HepG2 (cell line): ENCODE results near the gene SLC25A18. TPM values are rescaled to one million over a fixed set of nuclear protein-coding genes. Genes with fewer than 3 reads are reported as not detected.

Experiments
- ATAC-seq: fragments of 200-7000 bp; cut with Tn5 transposase; 3 replicates; pipeline ENCODE4 v1.9.1; 2020; ENCODE audit warnings: mild to moderate bottlenecking, moderate library complexity
- BruUV-seq: library from RNA; stranded (reverse); fragments of 400-500 nt; replicated peaks from 2 replicates; lab custom pipeline; 2021; lab: Mats Ljungman, UMichigan
- CTCF ChIA-PET: fragments of 300-600 bp; formaldehyde crosslinking; extraction: SDS; loops from one replicate; lab custom pipeline; 2021; ENCODE audit warnings: low total read pairs, inconsistent platforms, low intra/inter-chr PET ratio; lab: Yijun Ruan, JAX
- POLR2A ChIA-PET: fragments of 350-600 bp; sonication (Branson Sonifier 250); formaldehyde crosslinking; loops from one replicate; lab custom pipeline; 2020; ENCODE audit warnings: antibody characterized with exemption, inconsistent platforms; lab: Yijun Ruan, JAX
- DNase-seq: peaks from one replicate; pipeline ENCODE4 v3.0.0-alpha.2; 2015; ENCODE audit warnings: low spot score
- FAIRE-seq: peaks from 3 replicates; lab custom pipeline; 2011; peaks lifted over from hg19 to GRCh38; lab: Jason Lieb, UNC
- H2AFZ ChIP-seq: one replicate; pipeline ENCODE4 v1.6.1; 2011; ENCODE audit warnings: low read length, inconsistent platforms
- H3K27ac ChIP-seq: fragments of 300-600 bp; 3 replicates; pipeline ENCODE4 v1.8.0; 2011; ENCODE audit warnings: mixed run types, mild to moderate bottlenecking, mixed read lengths, low read length, inconsistent platforms; ENCODE audit not compliant: insufficient read depth; ENCODE audit errors: extremely low read length
- H3K27me3 ChIP-seq, 2 experiments: fragments of 200-600 bp in 1 of 2; 2 replicates in 1 of 2; 3 replicates in 1 of 2; pipeline versions ENCODE4 v1.6.0 to v1.8.0; 2011; ENCODE audit warnings: low read length in 2 of 2, mild to moderate bottlenecking in 2 of 2, moderate library complexity in 2 of 2, inconsistent platforms in 1 of 2; ENCODE audit not compliant: insufficient read depth in 2 of 2, control insufficient read depth in 1 of 2
- H3K36me3 ChIP-seq, 2 experiments: fragments of 200-600 bp in 1 of 2; replicated peaks in 1 of 2; 2 replicates in 1 of 2; 3 replicates in 1 of 2; pipeline versions ENCODE4 v1.5.1 to v1.8.0; 2011; ENCODE audit warnings: low read length in 2 of 2, inconsistent platforms in 1 of 2; ENCODE audit not compliant: insufficient read depth in 2 of 2, control insufficient read depth in 1 of 2
- H3K4me1 ChIP-seq: 2 replicates; pipeline ENCODE4 v1.5.1; 2012; ENCODE audit warnings: low read length, inconsistent platforms; ENCODE audit not compliant: insufficient read depth
- H3K4me2 ChIP-seq: 2 replicates; pipeline ENCODE4 v1.6.0; 2011; ENCODE audit warnings: low read depth, low read length, inconsistent platforms
- H3K4me3 ChIP-seq, 3 experiments: fragments of 200-600 bp in 1 of 3; sonication (generic), shearing (Covaris generic) in 1 of 3; replicated peaks in 1 of 3; 2 replicates each; pipeline ENCODE4 v1.5.1; 2011 to 2016; ENCODE audit warnings: low read length in 3 of 3, inconsistent platforms in 2 of 3, low read depth in 2 of 3, mild to moderate bottlenecking in 2 of 3, control low read depth in 1 of 3, mixed read lengths in 1 of 3; ENCODE audit not compliant: insufficient read depth in 1 of 3
- H3K79me2 ChIP-seq: one replicate; pipeline ENCODE4 v1.6.1; 2011; ENCODE audit warnings: low read length, inconsistent platforms; ENCODE audit not compliant: insufficient read depth
- H3K9ac ChIP-seq: 2 replicates; pipeline ENCODE4 v1.6.0; 2011; ENCODE audit warnings: mild to moderate bottlenecking, low read depth, low read length, inconsistent platforms; ENCODE audit not compliant: insufficient read depth
- H3K9me3 ChIP-seq: 2 replicates; pipeline ENCODE4 v1.5.1; 2012; ENCODE audit warnings: mild to moderate bottlenecking, low read length
- H4K20me1 ChIP-seq: 2 replicates; pipeline ENCODE4 v1.6.0; 2011; ENCODE audit warnings: inconsistent platforms, mild to moderate bottlenecking, low read length, moderate library complexity; ENCODE audit not compliant: insufficient read depth
- SCMH1 ChIP-seq: sonication (generic); formaldehyde crosslinking; IDR thresholded peaks from 2 replicates; pipeline ENCODE4 v1.9.0; 2021; ENCODE audit warnings: missing genetic modification reagents, mild to moderate bottlenecking, borderline replicate concordance
- SMC3 ChIP-seq: IDR thresholded peaks from 2 replicates; pipeline ENCODE4 v1.6.1; 2011; ENCODE audit warnings: low read length, improper control_type of control experiment
- TOE1 ChIP-seq: sonication (generic); formaldehyde crosslinking; IDR thresholded peaks from 2 replicates; pipeline ENCODE4 v1.4.0; 2020; ENCODE audit warnings: mild to moderate bottlenecking, missing genetic modification reagents
- ZNF205 ChIP-seq: IDR thresholded peaks from 2 replicates; pipeline ENCODE4 v1.6.1; 2018; ENCODE audit warnings: missing biosample characterization, missing genetic modification reagents
- ZNF543 ChIP-seq: sonication (generic); formaldehyde crosslinking; IDR thresholded peaks from 2 replicates; pipeline ENCODE4 v1.4.0; 2020; ENCODE audit warnings: mild to moderate bottlenecking, missing genetic modification reagents
- ZNF567 ChIP-seq: sonication (generic); formaldehyde crosslinking; IDR thresholded peaks from 2 replicates; pipeline ENCODE4 v1.8.1; 2023; ENCODE audit warnings: mild to moderate bottlenecking, missing genetic modification reagents, borderline replicate concordance
- ZNF746 ChIP-seq: sonication (generic); formaldehyde crosslinking; IDR thresholded peaks from 2 replicates; pipeline ENCODE4 v1.8.0; 2022; ENCODE audit warnings: mild to moderate bottlenecking, missing genetic modification reagents
- ZZZ3 ChIP-seq: sonication (generic); formaldehyde crosslinking; IDR thresholded peaks from 2 replicates; pipeline ENCODE4 v1.4.0; 2020; ENCODE audit warnings: missing genetic modification reagents, mild to moderate bottlenecking, borderline replicate concordance
- WGBS: methylation state at CpG from one replicate; pipeline ENCODE4 v1.1.6; 2017; ENCODE audit warnings: low lambda C conversion rate; 5-methylcytosine and 5-hydroxymethylcytosine counted together
- in situ Hi-C: cut with HindIII; loops from 2 replicates; pipeline ENCODE4 v1.10.0; 2017; ENCODE audit warnings: low pct_unique_long_range_greater_than_20kb; ENCODE audit not compliant: extremely low pct_ligation_motif_present
- intact Hi-C: fragments of 100-400 bp; cut with micrococcal nuclease; formaldehyde crosslinking; loops from one replicate; pipeline ENCODE4 v1.10.0; 2022; ENCODE audit not compliant: unreplicated experiment
- polyA plus RNA-seq, 8 experiments: library from polyadenylated mRNA; depleted of rRNA in 3 of 8; stranded (reverse) in 7 of 8; unstranded in 1 of 8; fragments of >200 nt; fragmentation: Illumina TruSeq in 4 of 8; extraction: Trizol in 4 of 8; gene quantifications; 2 replicates each; pipeline versions ENCODE4 v1.2.1 to v1.2.3, GENCODE V29; 2011 to 2016; ENCODE audit warnings: low read depth in 4 of 8, missing spikeins in 1 of 8, mixed read lengths in 1 of 8; ENCODE audit not compliant: insufficient read depth in 1 of 8
- total RNA-seq, 5 experiments: library from RNA; depleted of rRNA; stranded (reverse); fragments of >200 nt; fragmentation: Illumina TruSeq; extraction: Trizol; gene quantifications; 2 replicates each; pipeline ENCODE4 v1.2.3, GENCODE V29; 2016; ENCODE audit warnings: low read depth in 1 of 5

Gene SLC25A18
- total and polyA plus RNA-seq, 2 of the 13 experiments (the other 11 are each of a cell fraction or from before 2014, with no cell fraction given), result 0.28 to 0.75 TPM

DNA sequence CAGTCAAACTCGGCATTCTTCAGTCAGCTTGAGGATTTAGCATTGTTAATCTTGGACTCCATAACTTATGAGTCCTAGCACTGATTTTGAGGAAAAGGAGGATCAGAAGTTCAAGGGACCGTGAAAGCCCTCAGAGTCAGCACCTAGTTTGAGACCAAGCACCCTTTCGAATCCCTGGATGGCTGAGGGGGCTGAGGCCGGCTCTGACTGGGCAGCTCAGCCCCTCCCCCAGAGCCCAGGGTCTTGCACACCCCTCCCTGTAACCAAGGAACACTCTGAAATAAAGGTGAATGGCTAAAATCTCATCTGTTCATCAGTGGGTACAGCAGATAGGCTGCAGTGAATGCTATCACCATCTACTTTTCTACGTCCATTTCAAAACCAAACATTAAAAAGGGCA is 27.3 kb downstream of the SLC25A18 start:
- ATAC-seq, result no peak
- no peak overlapping the region for H3K9ac ChIP-seq
- H3K27me3 ChIP-seq, result no peaks in the 10 kb centered on the region
- 99% methylated on average over 5 of the region's 5 CpGs for WGBS
- TF ChIP-seq TOE1 (CRISPR knock-in tag) (no peak), ZZZ3 (no peak), SMC3 (no peak), ZNF205 (no peak)
- TF ChIP-seq, all 625 proteins: peak for 0
- BruUV-seq, result no TSS peak
- no peaks in the 10 kb centered on the region for H3K4me1 ChIP-seq
- no peaks in the 10 kb centered on the region for H3K9me3 ChIP-seq
- in situ Hi-C loops (no loop called here), intact Hi-C loops (no loop called here)
- H3K36me3 ChIP-seq, result peaks cover 16 to 47% of the 10 kb centered on the region in 2 experiments; a peak in 4 of 5 replicates
- no peaks in the 10 kb centered on the region for H4K20me1 ChIP-seq
- no peaks in the 10 kb centered on the region for H3K79me2 ChIP-seq
- ChIA-PET POLR2A (no interaction called here), CTCF (no interaction called here)
- H3K27ac ChIP-seq, result no peak overlapping the region
- H2AFZ ChIP-seq, result no peak overlapping the region
- DNase-seq (no peak), FAIRE-seq (no peak)
- no peak overlapping the region for H3K4me2 ChIP-seq
- no peak overlapping the region for H3K4me3 ChIP-seq

DNA sequence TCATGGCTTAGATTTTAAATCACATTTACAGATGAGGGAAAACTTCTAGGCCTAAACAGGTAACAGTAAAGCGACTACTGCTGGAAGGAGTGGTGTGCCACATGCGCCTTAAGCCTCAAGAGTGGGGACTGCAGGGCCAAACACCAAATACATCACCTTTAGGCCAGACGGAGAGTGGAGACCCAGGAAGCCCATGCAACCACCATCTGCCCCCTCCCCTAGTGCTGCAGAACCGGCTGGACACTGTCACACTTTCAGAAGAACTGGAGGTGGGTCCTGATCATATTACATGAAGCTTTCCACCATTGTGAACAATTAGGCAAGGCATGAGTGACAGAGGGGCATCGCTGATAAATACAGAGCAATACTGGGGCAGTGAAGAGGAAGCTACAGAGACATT is 28.9 kb downstream of the SLC25A18 start:
- Histone ChIP-seq H3K9ac (no peak overlapping the region), H4K20me1 (no peaks in the 10 kb centered on the region), H3K79me2 (no peaks in the 10 kb centered on the region), H3K9me3 (no peaks in the 10 kb centered on the region), H3K27ac (no peak overlapping the region), H3K4me2 (no peak overlapping the region), H3K27me3 (no peaks in the 10 kb centered on the region), H3K36me3 (peaks cover 22 to 57% of the 10 kb centered on the region in 2 experiments), H3K4me3 (no peak overlapping the region), H2AFZ (no peak overlapping the region), H3K4me1 (no peaks in the 10 kb centered on the region)
- FAIRE-seq (no peak), ATAC-seq (no peak), DNase-seq (no peak)
- no peak for TF ChIP-seq SCMH1
- TF ChIP-seq ZNF567 (CRISPR knock-in tag), result no peak
- no peak for TF ChIP-seq ZNF746 (CRISPR knock-in tag)
- no peak for TF ChIP-seq ZNF543 (CRISPR knock-in tag)
- intact Hi-C loops, result no loop called here
- WGBS, result 100% methylated on average over 4 of the region's 5 CpGs
- ChIA-PET CTCF (no interaction called here), POLR2A (no interaction called here)
- no TSS peak for BruUV-seq
- in situ Hi-C loops, result no loop called here
